Stimulated activated CD4-positive, alpha-beta T cell treated with anti-CD3 and anti-CD28 coated beads, Interleukin-15, amount 100 ng/mL, for 24 hours (primary cell): Measurements from ENCODE around the gene PTPRR.

Experiments used
- DNase-seq: peaks from one replicate; pipeline ENCODE4 v3.0.0-alpha.2; 2020

The PTPRR gene

DNA sequence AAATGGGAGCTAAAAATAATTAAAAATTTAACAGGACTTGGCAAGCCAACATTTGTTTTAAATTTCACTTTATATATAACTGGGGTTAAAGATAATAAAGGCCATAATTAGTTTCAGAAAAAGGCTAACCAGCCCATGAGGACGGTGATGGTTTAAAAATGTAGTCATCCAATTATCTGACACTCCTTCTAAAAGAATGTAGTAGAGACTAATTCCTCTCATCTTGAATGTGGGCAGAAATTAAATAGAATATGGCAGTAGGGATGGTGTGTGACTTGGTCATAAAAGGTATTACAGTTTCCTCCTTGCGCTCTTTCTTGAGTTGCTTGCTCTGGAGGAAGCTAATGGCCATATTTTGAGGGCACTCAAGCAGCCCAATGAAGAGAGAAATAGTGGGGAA, 234.2 kb downstream of the PTPRR start:
- no peak for DNase-seq

DNA sequence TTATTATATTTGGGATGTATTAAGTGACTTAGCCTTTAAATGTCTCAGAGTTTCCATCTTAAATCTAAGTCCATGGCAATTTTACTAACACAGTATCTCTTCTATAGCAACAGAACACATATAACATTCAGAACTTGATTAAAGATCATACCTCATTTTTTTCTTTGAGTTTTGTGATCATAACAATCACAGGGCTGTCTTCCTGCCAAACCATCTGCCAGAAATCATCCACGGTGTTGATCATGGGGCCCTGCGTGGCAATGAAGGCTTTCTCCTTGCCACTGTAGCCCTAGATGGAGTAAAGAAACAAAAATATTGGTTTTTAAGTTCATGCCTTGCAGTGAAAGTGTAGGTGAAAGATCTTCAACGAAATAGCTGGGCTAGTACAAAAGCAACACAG, 236.6 kb downstream of the PTPRR start:
- DNase-seq: no peak

DNA sequence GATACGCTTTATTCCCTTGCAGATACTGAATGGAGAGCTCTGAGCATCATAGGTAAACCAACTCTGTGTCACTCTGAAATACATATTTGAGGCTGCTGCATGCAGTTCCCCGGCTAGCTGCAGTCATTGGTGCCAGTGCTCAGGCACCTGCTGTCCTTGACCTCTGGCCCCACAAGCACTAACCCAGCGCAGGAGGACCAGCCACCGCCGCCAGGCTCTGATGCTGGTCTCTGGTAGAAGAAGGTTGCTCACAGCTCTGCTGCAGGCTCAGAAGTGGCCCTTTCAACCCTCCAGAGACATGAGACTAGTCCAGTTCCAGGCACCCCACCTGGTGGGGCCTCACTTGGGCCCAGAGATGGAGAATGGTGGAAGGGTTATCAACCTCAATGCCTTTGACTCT, 248.8 kb downstream of the PTPRR start:
- DNase-seq: no peak

DNA sequence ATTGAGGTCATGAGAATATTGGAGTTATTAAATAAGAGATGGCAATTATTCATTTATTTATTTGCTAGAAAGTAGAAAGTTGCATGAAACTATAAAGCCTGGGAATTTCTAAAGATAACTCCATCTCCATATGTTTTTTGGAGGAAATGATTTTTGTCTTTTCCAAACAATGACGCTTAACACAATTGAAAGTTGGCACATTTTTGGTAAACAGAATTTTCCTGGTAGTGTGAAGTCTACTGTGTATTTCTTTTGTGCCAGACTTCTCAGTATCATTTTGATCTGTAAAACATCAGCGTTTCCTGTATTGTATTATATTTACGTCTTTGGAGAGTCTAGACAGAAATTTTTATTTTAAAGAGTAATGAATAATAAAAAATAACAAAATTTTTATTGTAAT, 249.6 kb downstream of the PTPRR start:
- no peak for DNase-seq

DNA sequence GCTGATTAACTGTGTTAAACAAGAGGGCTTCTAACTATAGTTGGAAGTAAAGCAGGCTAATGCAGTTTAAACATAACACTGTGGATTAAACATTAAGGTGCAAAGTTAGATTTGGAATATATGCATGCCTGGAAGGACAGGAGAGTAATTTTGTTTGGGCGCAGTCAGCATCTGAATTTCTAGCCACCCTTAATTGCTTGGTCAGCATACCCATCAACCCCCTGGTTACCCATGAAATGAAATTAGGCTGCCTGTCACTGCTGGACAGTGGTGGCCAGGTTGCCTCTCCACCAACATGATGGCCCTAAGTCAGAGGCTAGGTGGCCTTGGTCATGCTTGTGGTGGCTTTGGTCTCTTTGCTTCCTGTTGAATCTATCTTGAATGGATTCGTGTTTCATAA, 253.3 kb downstream of the PTPRR start:
- DNase-seq: no peak

DNA sequence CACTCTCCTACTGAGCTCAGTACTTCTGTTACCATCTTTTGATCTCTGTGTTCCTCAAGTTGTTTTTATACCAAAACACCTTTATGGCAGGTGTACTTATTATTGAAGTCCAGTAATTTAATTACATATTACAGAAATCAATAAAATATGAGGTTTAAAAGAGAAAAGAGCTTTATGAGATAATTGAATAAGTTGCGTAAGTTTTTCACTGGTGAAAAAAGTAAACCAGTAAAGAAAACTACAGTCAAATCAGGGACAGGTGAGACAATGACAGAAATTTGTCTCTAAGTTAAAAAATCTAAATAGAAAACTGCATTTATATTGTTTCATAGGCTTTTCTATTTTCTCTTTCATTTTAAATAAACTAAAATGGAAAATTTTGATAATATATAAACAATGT, 254.2 kb downstream of the PTPRR start:
- DNase-seq: no peak

DNA sequence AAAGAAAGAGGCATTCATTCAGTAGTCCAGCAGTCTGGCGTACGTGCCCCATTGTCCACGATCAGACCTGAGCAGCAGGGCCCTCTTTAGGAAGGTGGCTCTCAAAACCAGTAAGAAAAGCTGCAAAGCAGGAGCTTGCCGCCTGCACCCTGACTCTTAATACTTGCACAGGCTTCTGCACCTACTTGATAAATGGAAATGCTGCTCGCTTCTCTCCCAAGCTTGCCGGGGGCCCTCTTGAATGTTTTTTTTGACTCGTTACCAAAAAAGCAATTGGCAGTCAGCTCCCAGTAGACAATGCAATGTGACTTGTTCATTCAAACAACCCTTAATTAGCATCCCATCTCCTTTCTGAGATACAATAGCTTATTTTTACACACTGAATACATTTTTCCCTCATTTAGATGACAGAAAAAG, 256.1 kb downstream of the PTPRR start:
- DNase-seq: no peak

DNA sequence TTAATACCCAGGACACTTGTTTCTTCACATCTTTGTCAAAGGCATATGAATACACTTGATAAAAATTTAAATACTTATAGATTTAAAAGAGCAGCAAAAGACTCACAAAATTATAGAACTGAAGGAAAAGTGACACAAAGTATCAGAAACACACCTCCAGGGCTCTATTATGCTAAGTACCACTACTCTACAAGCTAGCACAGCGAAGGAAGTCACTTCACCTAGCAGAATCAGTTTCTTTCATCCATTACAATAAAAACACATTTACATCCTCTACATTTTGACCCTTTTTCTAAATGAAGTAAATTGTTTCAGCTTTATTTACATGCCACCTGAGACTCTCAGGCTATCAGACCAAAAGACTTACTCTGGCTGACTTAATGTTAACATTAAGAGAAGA, 256.7 kb downstream of the PTPRR start:
- no peak for DNase-seq

DNA sequence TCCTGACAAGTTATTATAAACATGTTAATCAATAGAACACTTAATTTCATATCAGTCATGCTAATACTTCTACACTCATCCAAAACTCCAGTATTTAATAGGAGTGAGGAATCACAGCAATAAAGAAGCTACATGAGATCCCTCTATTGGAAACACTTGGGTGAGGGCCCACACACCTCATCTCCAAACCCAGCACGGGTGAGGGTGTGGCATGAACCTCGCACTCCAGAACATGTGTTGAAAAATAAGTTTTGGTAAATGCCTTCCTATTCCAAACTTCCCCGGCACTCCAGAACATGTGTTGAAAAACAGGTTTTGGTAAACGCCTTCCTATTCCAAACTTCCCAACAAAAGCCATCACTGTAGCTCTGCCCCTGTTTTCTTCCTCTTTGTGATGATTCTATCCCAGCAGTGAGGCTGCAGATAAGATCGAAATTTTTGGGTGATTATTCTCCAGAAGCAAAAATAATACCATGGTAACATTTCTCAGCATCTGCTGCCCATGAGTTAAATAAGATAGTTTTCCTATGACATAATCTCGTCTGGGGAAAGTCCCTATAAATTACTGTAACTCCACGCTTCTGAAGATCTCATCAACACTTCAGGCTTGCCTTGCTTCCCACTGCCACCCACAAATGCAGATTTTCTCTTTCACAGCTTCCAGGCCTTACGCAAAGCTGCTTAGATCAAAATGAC, 258.9 kb downstream of the PTPRR start:
- DNase-seq: no peak

DNA sequence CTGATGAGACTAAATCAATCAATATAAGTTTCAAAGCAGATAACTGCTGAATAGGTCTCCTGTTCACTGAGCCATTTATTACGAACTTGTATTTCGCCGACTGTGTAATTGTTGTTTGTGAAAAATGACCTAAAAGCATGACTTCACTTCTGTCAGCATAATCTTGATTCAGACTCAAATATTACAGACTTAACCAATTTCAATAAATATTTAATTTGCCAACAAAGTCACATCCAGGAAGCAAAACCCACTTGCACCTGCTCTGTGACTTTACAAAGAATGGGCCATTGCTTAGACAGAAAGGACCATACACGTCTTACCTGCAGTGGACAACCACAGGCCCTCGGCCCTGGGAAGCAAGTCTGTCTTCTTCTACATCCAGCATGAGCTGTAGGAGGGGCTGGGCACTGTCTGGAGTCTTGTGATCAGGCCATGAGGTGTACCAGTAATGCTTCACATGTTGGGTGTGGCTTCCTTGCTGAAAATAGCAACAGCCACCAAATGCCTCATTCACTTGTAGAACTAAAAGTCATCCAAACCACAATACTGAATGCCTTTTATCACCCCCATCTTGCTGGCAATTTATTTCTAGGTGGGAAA, 259.8 kb downstream of the PTPRR start:
- no peak for DNase-seq

DNA sequence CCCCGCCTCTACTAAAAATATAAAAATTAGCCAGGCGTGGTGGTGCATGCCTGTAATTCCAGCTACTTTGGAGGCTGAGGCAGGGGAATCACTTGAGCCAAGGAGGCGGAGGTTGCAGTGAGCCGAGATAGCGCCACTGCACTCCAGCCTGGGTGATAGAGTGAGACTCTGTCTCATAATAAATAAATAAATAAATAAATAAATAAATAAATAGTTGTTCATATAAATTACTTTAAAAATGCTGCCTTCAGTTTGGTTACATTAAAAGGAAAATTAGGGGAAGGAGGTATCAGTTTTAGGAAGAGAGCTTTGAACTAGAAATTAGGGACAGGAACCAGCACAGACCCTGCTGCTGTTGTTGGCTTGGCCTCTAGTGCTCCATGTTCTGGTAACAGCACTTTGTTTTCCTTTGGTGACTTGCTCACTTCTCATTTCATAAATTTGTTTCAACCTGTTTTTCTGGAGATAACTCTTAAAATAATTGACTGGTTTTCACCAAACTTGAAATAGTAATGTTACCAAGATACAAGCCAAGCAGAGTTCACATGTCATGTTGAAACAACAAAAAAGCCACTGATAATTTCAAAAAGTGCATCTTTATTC, 260.4 kb downstream of the PTPRR start:
- no peak for DNase-seq

DNA sequence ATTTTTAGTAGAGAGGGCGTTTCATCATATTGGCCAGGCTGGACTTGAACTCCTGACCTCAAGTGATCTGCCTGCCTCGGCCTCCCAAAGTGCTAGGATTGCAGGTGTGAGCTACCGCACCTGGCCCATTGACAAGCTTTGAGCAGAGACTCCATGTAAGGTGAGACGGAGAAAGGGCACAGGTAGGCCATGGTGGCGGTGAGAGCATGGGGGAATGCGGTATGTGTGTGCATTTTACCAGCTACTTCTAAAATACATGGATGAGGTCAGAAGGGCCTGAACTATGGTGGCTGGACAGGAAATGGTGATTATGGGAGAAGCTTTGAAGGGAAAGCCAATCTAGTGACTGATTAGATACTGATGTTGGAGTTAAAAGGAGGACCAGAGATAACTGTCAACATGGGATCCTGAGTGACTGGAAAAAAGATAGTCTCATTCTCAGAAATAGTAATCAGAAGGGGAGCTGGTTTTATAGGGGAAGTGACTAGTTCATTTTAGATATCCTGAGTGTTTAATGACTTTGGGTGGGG, 261.4 kb downstream of the PTPRR start:
- no peak for DNase-seq

DNA sequence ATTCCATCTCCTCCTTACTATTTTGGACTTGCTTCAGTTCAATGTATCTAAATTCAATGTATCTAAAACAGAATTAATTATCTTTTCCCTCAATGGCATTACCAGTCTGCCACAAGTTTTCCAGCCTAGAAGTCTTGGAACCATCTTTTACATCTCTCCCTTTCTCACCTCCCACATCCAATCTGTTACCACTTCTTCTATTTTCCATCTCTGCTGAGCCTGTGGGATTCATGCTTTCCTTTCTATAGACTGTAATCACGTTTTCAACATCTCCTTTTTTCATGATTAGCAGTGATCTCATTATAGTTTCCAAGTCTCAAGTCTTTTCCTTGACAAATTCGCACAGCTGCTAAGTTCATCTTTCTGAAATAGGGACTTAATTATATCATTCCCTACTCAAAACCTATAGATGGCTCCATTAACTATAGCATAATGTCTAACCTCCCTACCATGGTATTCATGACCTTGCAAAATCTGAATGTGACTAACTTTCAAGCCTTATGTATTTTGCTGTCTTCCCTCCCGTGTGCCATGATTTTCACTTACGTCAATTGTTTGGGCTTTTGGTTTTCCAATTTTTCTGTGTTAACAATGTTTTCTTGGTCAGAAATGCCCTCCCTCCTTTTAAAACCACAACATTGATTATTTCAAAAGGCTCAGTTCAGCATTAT, 262.8 kb downstream of the PTPRR start:
- DNase-seq: no peak

DNA sequence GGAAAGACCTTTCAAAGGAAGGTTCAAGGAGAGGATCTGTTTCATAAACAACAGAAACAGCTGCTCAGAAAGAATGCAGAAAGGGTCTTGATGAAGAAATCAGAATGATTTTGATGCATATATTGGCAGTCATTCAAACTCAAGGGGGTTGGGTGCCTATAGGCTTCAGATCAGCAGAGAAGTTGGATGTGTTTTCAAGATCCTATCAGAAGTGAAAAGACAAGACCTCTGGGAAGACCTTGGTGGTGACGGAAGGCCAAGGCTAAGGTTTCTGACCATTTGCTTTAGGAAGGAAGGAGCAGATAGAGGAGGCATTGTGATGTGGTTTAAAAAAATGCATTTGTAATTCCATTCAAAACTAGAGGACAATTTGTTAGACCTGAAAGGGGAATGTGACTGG, 268.1 kb downstream of the PTPRR start:
- no peak for DNase-seq

DNA sequence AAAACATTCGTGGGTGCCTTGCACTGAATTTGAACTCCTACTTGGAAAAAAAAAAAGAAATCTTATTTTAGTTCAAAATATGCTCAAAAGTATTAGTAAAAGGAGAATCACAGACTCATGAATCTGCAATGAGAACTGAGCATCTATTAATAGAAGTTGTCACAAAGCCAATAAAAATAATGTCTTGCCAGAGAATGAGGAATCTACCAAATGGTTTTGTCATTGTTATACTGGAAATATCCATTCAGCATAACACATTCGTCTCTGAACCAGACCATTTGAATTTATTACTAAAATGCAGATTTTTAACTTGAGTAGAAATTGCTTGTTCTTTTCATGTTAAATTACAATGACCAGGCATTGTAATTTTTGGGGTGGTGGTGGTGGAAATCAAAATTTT, 271.7 kb downstream of the PTPRR start:
- DNase-seq: no peak

DNA sequence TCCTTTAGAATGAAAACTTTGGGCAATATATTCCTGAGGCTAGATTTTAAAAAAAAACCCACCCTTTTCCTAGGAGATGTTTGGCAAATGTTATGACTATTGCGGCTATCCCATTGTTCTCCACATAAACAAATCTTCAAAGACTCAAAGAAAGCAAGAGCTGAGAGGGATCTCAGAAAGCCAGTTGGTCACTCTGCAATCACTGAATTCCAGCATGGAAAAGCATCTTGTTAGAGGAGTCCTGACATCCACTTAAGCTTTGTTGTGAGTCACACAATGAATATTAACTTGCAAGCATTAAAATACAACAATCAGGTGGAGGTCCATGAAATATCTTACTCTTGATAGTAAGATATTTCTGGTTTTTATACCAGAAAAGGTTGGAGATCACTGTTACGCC, 272.3 kb downstream of the PTPRR start:
- no peak for DNase-seq

DNA sequence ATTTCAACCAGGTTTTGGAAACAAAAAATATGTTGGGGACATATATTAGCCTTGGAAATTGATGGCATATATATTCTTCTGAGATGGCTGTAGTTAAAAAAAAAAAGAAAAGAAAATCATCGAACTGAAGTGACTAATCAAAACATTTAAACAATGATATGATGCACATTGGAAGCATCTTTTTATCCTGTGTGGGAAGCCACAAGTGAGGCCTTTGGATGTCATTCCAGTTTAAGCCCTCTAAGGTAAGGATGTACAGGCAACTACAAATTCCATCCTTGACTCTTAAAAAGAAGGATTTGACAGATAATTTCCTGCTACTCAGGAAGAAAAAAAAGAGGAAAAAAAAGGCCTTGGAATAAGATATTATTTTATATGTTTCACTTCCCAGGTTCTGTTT, 273.7 kb downstream of the PTPRR start:
- no peak for DNase-seq

DNA sequence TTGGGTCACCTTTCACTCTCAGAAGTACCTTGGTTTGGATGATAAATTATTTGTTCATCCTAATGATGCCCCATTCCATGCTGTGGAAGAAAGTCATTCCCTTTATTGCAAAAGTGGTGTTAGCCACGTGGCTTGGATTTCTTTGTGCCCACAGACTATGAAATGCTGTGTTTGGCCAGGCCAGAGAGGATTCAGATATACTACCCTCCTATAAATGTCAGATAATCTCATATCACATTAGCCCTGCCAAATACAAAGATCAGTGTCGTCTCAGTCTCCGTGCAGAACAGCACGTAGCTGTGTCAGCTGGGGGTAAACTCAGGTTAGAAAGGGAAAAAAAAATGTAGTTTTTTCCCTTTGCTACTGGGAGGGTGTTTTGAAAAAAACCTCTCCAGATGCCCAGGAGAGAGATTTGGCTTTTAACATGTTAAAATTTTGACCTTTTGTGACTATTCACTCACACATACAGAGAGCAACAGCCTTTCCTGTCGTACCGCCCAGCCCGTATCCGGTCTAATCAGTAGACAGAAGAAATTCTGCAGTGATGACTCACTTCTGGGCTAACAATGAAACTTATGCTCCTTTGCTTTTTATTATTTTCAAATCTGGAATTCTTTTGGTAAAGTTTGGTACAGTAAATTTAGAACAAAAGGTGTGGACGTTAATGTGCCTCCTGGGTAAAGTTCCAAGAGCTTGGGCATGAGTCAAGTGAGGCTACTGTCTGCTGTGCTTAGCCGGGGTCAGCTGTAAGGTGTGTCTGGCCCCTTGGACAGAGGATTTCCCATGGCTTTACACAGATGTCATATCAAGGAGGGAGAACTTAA, 274.8 kb downstream of the PTPRR start:
- DNase-seq: peak; percentile 7

DNA sequence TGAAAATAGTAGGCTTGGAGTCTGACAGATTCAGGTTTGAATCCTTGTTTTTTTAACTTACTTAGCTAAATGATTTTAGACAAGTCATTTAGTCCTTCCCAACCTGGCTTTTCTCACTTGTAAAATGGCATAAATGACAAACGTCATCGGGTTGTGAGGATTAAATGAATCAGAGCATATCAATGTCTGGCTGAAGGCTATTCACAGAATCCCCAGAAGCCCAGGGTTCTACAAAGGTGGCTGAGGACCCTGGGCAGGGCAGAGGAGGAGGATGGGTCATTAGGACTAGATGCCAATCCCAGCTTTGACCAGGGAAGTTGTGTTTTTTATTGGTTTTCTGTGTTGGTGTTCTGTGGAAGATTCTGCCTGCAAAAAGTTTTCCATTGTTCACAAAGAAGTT, 275.7 kb downstream of the PTPRR start:
- no peak for DNase-seq

DNA sequence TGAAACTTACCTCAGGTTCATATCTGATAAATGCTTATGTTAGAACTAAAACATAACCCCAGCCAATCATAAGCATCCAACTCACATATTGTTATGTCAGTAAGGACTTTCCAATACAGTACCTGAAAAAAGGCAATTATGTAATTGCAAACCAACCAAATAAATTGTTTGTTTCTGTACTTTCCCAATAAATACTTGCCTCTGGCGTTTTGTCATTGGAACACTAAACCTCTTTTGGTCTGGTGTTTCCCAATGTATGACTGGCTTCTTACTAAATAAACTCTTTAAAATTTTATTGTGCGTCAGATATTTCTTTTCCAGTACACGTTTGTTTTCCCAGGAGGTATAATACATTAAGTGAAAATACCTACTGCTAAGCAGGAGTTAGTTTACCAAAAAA, 276.6 kb downstream of the PTPRR start:
- DNase-seq: no peak

DNA sequence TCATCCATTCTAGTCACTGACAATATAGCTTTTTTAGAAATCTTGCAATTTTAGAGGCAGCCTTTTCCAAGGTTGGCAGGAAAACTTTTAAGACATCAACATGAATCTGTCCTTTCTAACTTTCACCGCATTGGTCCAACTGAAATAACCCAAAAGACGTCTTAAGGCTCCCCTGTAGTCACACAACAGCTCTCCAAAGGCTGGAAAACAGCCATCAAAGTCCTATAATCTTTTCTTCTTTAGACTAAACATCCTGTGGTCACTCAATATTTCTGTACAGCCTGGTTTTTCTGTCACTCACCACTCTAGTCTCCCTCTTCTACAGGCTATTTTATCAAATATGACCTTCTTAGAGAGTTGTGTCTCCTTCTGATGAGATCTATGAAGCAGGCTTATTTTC, 278.8 kb downstream of the PTPRR start:
- no peak for DNase-seq

DNA sequence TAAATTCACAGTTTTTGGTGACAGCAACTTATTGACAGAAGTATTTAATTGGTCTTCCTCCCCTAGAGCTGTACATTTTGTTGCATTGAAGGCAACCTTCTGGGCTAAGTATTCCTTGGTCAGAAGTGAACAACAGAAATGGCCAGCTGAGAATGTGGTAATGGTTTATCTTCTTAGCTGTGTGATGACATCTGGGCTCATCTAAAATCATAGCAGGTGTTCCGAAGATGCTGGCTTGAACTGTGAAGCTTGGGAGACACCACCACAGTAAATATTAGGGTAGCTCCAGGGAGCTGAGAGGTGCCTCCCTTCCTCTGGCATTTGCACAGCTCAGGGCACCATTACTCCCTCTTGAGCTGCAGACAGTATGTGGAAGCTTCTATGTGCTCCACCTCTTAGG, 279.6 kb downstream of the PTPRR start:
- no peak for DNase-seq

DNA sequence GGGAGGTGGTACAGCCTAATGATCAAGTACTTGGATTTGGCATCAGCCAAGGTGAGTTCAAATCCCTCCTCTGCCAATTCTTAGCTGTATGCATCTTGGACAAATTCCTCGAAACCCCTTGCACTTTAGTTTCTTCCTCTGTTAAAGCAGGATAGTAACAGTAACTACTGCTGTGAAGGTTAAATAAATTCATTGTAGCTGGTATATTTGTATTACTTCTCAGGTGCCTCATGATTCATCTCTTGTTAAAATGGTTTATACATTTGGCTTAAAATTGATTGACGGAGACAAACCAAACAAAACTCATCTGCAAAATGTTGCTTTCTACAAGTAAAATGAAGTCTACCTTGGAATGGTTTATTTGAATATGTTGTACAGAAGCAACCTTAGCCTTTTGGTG, 281.0 kb downstream of the PTPRR start:
- no peak for DNase-seq
